Measurements from ENCODE around the gene MTUS2. TPM values are rescaled to one million over a fixed set of nuclear protein-coding genes. Genes with fewer than 3 reads are reported as not detected.

Gene MTUS2
- total RNA-seq, 2 donors from 2014 or later: 4.0 to 5.4 TPM

DNA sequence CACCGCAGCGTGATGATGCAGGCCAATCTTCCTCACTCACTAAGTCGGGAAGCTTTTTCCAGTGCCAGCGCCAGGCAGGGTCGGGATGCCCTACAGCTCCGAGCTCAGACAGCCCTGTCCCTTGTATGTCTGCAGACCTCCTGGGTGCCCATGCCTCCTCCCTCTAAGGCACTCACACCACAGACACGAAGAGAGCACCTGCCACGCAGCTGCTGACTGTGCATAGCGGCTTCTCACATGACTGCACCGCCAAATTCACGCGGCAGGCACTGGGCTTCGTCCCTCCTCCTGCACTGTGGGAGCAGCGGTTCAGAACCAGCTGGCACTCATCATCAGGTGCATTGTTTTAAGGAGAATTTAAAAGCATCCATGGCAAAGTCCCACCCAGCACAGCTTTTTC is 687.2 kb downstream of the MTUS2 start:
- no peak overlapping the region for H3K4me3 ChIP-seq
- H3K27ac ChIP-seq: no peak overlapping the region
- ATAC-seq (no peak), DNase-seq (peak in 3 of 4 donors; percentile 48 to 63 (median 63))
- no peak for TF ChIP-seq POLR2A (IDR thresholded peaks at IDR 0.05)
- TF ChIP-seq, protein P1, sequence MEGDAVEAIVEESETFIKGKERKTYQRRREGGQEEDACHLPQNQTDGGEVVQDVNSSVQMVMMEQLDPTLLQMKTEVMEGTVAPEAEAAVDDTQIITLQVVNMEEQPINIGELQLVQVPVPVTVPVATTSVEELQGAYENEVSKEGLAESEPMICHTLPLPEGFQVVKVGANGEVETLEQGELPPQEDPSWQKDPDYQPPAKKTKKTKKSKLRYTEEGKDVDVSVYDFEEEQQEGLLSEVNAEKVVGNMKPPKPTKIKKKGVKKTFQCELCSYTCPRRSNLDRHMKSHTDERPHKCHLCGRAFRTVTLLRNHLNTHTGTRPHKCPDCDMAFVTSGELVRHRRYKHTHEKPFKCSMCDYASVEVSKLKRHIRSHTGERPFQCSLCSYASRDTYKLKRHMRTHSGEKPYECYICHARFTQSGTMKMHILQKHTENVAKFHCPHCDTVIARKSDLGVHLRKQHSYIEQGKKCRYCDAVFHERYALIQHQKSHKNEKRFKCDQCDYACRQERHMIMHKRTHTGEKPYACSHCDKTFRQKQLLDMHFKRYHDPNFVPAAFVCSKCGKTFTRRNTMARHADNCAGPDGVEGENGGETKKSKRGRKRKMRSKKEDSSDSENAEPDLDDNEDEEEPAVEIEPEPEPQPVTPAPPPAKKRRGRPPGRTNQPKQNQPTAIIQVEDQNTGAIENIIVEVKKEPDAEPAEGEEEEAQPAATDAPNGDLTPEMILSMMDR (IDR thresholded peaks at IDR 0.05): no peak
- no peaks in the 10 kb centered on the region for H3K27me3 ChIP-seq
- H3K4me1 ChIP-seq: peaks cover 5% of the 10 kb centered on the region
- 48 to 53% methylated on average over 10 to 14 of the region's 14 CpGs for WGBS, 2 donors
- no peaks in the 10 kb centered on the region for H3K9me3 ChIP-seq
- intact Hi-C loops (cut with DNase I): loop anchor here (10.0 kb wide), 1 partner anchor 77 kb away; no protein-coding TSS in a partner anchor
- no peaks in the 10 kb centered on the region for H3K36me3 ChIP-seq (replicated peaks in 1 of 2; ENCODE audit: insufficient read depth in 1 of 2, low read depth in 2 of 2)

DNA sequence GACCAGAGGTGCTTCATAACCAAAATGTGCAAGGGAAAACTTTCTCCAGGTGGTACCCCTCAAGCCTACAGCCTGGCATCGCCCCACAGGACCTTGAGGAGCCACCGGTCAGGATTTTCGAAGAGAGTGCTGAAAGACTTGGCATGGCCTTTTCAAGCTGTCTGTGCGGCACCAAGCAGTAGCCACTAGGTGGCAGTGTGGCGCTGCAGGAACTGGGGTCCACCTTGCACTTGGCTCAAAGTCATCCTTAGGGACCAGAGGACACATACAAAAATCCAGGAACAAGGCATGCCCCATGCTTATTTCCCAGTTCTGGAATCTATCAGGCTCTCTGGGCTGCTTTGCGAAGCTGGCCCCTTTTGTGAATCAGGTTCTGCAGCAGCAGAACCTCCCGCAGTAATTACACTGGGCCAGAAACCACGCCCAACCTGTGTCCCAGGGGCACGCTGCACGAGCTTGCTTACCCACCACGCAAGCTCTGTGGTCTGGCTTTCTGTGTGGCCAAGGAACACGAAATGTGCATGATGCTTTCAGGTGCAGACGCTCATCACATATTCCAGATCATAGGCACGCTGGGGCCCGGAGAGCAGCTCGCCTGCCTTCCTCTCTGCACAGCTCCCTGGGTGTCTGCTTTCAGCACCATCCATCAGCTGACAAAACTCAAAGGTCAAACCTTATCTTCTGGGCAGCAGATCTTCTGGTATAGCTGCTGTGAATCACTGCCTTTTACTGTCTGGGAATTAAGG is 688.2 kb downstream of the MTUS2 start:
- ATAC-seq: peak; percentile 87
- no peaks in the 10 kb centered on the region for H3K27me3 ChIP-seq
- no peaks in the 10 kb centered on the region for H3K9me3 ChIP-seq
- peaks cover 5% of the 10 kb centered on the region for H3K4me1 ChIP-seq
- H3K36me3 ChIP-seq (replicated peaks in 1 of 2; ENCODE audit: insufficient read depth in 1 of 2, low read depth in 2 of 2): no peaks in the 10 kb centered on the region
- 43 to 51% methylated on average over 12 to 16 of the region's 16 CpGs for WGBS, 2 donors
- intact Hi-C loops (cut with DNase I): loop anchor here (10.0 kb wide), 1 partner anchor 76 kb away; no protein-coding TSS in a partner anchor
- DNase-seq: peak; percentile 87 to 90 (median 88)
- peak overlapping the region in 1 of 4 donors; percentile 12 for H3K27ac ChIP-seq
- TF ChIP-seq POLR2A (IDR thresholded peaks at IDR 0.05): no peak
- TF ChIP-seq, protein P1 (IDR thresholded peaks at IDR 0.05): peak; percentile 91 to 96 (median 95)
- no peak overlapping the region for H3K4me3 ChIP-seq

DNA sequence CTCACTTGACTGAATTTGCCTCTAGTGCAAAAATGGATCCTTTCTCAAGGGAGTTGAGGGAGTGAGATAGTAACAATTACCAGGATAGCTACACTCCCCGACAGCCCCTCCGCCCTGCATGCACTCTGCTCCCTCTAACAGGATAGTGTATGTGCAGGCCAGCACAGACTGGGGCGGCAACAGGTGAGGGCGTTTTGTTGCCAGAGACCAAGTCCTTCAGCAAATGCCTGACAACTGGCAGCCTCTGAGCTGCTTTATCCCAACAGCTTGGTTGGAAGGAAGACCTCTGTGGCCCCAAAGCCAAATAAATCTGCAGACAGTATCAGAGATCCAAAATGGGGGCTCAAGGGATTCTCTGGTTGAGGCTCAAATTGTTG is 688.7 kb downstream of the MTUS2 start:
- DNase-seq: no peak
- intact Hi-C loops (cut with DNase I): loop anchor here (10.0 kb wide), 1 partner anchor 76 kb away; no protein-coding TSS in a partner anchor
- Histone ChIP-seq H3K27ac (no peak overlapping the region), H3K9me3 (no peaks in the 10 kb centered on the region), H3K4me3 (no peak overlapping the region), H3K4me1 (peaks cover 5% of the 10 kb centered on the region), H3K27me3 (no peaks in the 10 kb centered on the region), H3K36me3 (replicated peaks in 1 of 2; ENCODE audit: insufficient read depth in 1 of 2, low read depth in 2 of 2) (no peaks in the 10 kb centered on the region)
- no peak for ATAC-seq
- TF ChIP-seq, protein P1 (IDR thresholded peaks at IDR 0.05): no peak
- no peak for TF ChIP-seq POLR2A (IDR thresholded peaks at IDR 0.05)
- 79 to 82% methylated on average over 4 of the region's 4 CpGs for WGBS, 2 donors

DNA sequence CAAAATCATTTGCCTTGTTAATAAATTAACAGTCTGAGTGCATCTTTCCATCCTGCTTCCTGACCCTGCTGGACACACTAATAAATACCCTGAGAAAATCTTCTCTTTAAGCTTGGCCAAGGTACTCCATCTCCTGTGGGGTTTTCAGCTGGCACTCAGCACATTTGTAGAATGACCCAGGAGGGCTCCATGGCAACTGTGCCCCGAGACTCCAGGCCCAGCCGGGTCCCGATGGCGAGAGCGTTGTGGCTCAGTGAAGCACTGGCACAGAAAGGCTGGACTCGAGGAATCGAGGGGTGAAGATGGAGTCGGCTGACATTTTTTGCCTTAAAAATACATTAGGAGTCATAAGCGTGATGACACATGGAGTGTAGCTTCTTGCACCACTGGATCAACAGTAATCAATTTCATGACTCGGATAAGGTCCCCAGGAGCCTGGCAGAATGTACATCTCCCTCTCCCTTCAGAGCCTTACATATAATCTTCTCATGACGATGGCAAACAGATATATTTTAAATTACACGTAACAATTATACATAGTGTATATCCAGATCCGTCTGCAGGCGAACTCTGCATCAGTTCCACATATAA is 690.0 kb downstream of the MTUS2 start:
- peaks cover 5% of the 10 kb centered on the region for H3K4me1 ChIP-seq
- H3K27ac ChIP-seq: no peak overlapping the region
- TF ChIP-seq, protein P1 (IDR thresholded peaks at IDR 0.05): no peak
- TF ChIP-seq POLR2A (IDR thresholded peaks at IDR 0.05): no peak
- intact Hi-C loops (cut with DNase I): loop anchor here (10.0 kb wide), 2 partner anchors 75 to 605 kb away; no protein-coding TSS in a partner anchor
- no peaks in the 10 kb centered on the region for H3K27me3 ChIP-seq
- ATAC-seq: no peak
- DNase-seq: no peak
- no peaks in the 10 kb centered on the region for H3K9me3 ChIP-seq
- 88 to 89% methylated on average over 14 of the region's 14 CpGs for WGBS, 2 donors
- H3K4me3 ChIP-seq: no peak overlapping the region
- H3K36me3 ChIP-seq (replicated peaks in 1 of 2; ENCODE audit: insufficient read depth in 1 of 2, low read depth in 2 of 2): peaks cover 0 to 2% of the 10 kb centered on the region in 2 donors

Data from body of pancreas (tissue), 4 donors.